Small intestine (tissue), 7 donors: ENCODE measurements around the gene CCDC93. TPM values are rescaled to one million over a fixed set of nuclear protein-coding genes. Genes with fewer than 3 reads are reported as not detected.

Experiments used
- DNase-seq, 2 donors: peaks; one replicate each; pipeline versions ENCODE4 v3.0.0 to v3.0.0-alpha.2; 2013
- FAIRE-seq: peaks from 2 replicates; lab custom pipeline; 2012; peaks lifted over from hg19 to GRCh38; lab: Jason Lieb, UNC
- H3K27ac ChIP-seq, 3 donors: one replicate each; pipeline ENCODE4 v1.5.1; 2013; ENCODE audit warnings: low read length in 2 of 3, mild to moderate bottlenecking in 2 of 3, control low read depth in 1 of 3, inconsistent platforms in 1 of 3, low read depth in 1 of 3, moderate library complexity in 1 of 3
- H3K27me3 ChIP-seq, 3 donors: one replicate each; pipeline ENCODE4 v1.6.1; 2013; ENCODE audit warnings: low read length in 3 of 3, inconsistent platforms in 1 of 3; ENCODE audit not compliant: control insufficient read depth in 3 of 3, insufficient read depth in 3 of 3
- H3K36me3 ChIP-seq, 3 donors: one replicate each; pipeline ENCODE4 v1.6.1; 2013; ENCODE audit warnings: low read length in 3 of 3, inconsistent platforms in 1 of 3, low read depth in 1 of 3, mild to moderate bottlenecking in 1 of 3, moderate library complexity in 1 of 3; ENCODE audit not compliant: control insufficient read depth in 3 of 3, insufficient read depth in 2 of 3
- H3K4me1 ChIP-seq, 3 donors: one replicate each; pipeline ENCODE4 v1.6.1; 2013; ENCODE audit warnings: low read length in 2 of 3, inconsistent platforms in 1 of 3, low read depth in 1 of 3, mild to moderate bottlenecking in 1 of 3, moderate library complexity in 1 of 3; ENCODE audit not compliant: control insufficient read depth in 3 of 3, insufficient read depth in 2 of 3
- H3K4me3 ChIP-seq, 3 donors: one replicate each; pipeline ENCODE4 v1.5.1; 2013; ENCODE audit warnings: low read length in 3 of 3, control low read depth in 1 of 3, inconsistent platforms in 1 of 3, low read depth in 1 of 3, mild to moderate bottlenecking in 1 of 3, moderate library complexity in 1 of 3
- H3K9me3 ChIP-seq, 2 donors: one replicate each; pipeline ENCODE4 v1.6.1; 2013; ENCODE audit warnings: low read depth in 1 of 2, low read length in 1 of 2; ENCODE audit not compliant: control insufficient read depth in 2 of 2, insufficient read depth in 1 of 2
- WGBS, 3 donors: extraction: QIAGEN DNeasy Blood & Tissue Kit; methylation state at CpG; one replicate each; pipeline ENCODE4 v1.1.7; 2013; 5-methylcytosine and 5-hydroxymethylcytosine counted together
- polyA plus RNA-seq, 4 donors: library from polyadenylated mRNA; stranded (reverse) in 3 of 4; unstranded in 1 of 4; fragments of 200-250 nt in 3 of 4; fragments of 120-200 nt in 1 of 4; gene quantifications; one replicate each; pipeline versions ENCODE4 v1.2.1 to v1.2.3, GENCODE V29; 2013
- donor health status: healthy with polysubstance abuse.
- donor health status: control.
- donor health status: control.
- donor health status: Bipolar disorder and iron deficiency.
- donor health status: healthy.

CCDC93 gene
- polyA plus RNA-seq, 4 donors: 7.2 to 44.0 (median 12.0) TPM

GRCh38 chr2:117943013-117943672, 70.7 kb downstream of the CCDC93 start:
- 77 to 86% (median 83%) methylated on average over 3 of the region's 3 CpGs for WGBS, 3 donors
- H3K36me3 ChIP-seq: peaks cover 33 to 64% (median 63%) of the 10 kb centered on the region in 3 donors

GRCh38 chr2:117942551-117942950, 71.3 kb downstream of the CCDC93 start:
- Histone ChIP-seq H3K4me3 (no peak overlapping the region), H3K27ac (no peak overlapping the region), H3K27me3 (no peaks in the 10 kb centered on the region), H3K4me1 (no peaks in the 10 kb centered on the region), H3K36me3 (peaks cover 38 to 66% (median 65%) of the 10 kb centered on the region in 3 donors), H3K9me3 (no peaks in the 10 kb centered on the region)
- DNase-seq (no peak), FAIRE-seq (no peak)
- 89 to 97% (median 94%) methylated on average over 2 of the region's 2 CpGs for WGBS, 3 donors

More at GRCh38 chr2:117943013-117943672, 70.7 kb downstream of the CCDC93 start:
- DNase-seq (no peak), FAIRE-seq (no peak)
- Histone ChIP-seq H3K27ac (no peak overlapping the region), H3K4me1 (no peaks in the 10 kb centered on the region), H3K9me3 (no peaks in the 10 kb centered on the region), H3K27me3 (no peaks in the 10 kb centered on the region), H3K4me3 (no peak overlapping the region)

- FAIRE-seq (no peak), DNase-seq (no peak)
- Histone ChIP-seq H3K27ac (no peak overlapping the region), H3K36me3 (peaks cover 33 to 68% (median 63%) of the 10 kb centered on the region in 3 donors), H3K27me3 (no peaks in the 10 kb centered on the region), H3K4me1 (no peaks in the 10 kb centered on the region), H3K9me3 (no peaks in the 10 kb centered on the region), H3K4me3 (no peak overlapping the region)
- 93 to 96% (median 95%) methylated on average over 5 of the region's 5 CpGs for WGBS, 3 donors
Measured at GRCh38 chr2:117941693-117942092, 72.2 kb downstream of the CCDC93 start.

- no peak overlapping the region for H3K4me3 ChIP-seq
- H3K27ac ChIP-seq: no peak overlapping the region
- peaks cover 27 to 63% (median 61%) of the 10 kb centered on the region in 3 donors for H3K36me3 ChIP-seq
- H3K4me1 ChIP-seq: no peaks in the 10 kb centered on the region
- no peaks in the 10 kb centered on the region for H3K9me3 ChIP-seq
- no peak for FAIRE-seq
- no peak for DNase-seq
- H3K27me3 ChIP-seq: no peaks in the 10 kb centered on the region
Measured at GRCh38 chr2:117940436-117940835, 73.4 kb downstream of the CCDC93 start.

- WGBS, 3 donors: 93 to 97% (median 95%) methylated on average over 2 of the region's 2 CpGs
- no peak for DNase-seq
- Histone ChIP-seq H3K4me1 (no peaks in the 10 kb centered on the region), H3K27me3 (no peaks in the 10 kb centered on the region), H3K36me3 (peaks cover 27 to 70% (median 66%) of the 10 kb centered on the region in 3 donors), H3K4me3 (no peak overlapping the region), H3K27ac (no peak overlapping the region), H3K9me3 (no peaks in the 10 kb centered on the region)
- FAIRE-seq: no peak
Measured at GRCh38 chr2:117938611-117939010, 75.3 kb downstream of the CCDC93 start.

GRCh38 chr2:117936871-117937428, 76.9 kb downstream of the CCDC93 start:
- Histone ChIP-seq H3K9me3 (no peaks in the 10 kb centered on the region), H3K27me3 (no peaks in the 10 kb centered on the region), H3K4me3 (no peak overlapping the region), H3K36me3 (peaks cover 27 to 68% (median 60%) of the 10 kb centered on the region in 3 donors), H3K27ac (no peak overlapping the region), H3K4me1 (no peaks in the 10 kb centered on the region)
- DNase-seq (no peak), FAIRE-seq (no peak)
- WGBS, 3 donors: 75 to 88% (median 80%) methylated on average over 5 of the region's 5 CpGs

- H3K27me3 ChIP-seq: no peaks in the 10 kb centered on the region
- DNase-seq (no peak), FAIRE-seq (no peak)
- no peak overlapping the region for H3K4me3 ChIP-seq
- no peaks in the 10 kb centered on the region for H3K4me1 ChIP-seq
- WGBS, 3 donors: 0% methylated on average over 1 of the region's 1 CpG
- peaks cover 25 to 63% (median 58%) of the 10 kb centered on the region in 3 donors for H3K36me3 ChIP-seq
- H3K9me3 ChIP-seq: no peaks in the 10 kb centered on the region
- no peak overlapping the region for H3K27ac ChIP-seq
Measured at GRCh38 chr2:117935954-117936353, 77.9 kb downstream of the CCDC93 start.

GRCh38 chr2:117935456-117935855, 78.4 kb downstream of the CCDC93 start:
- no peaks in the 10 kb centered on the region for H3K27me3 ChIP-seq
- peaks cover 30 to 59% (median 59%) of the 10 kb centered on the region in 3 donors for H3K36me3 ChIP-seq
- no peaks in the 10 kb centered on the region for H3K4me1 ChIP-seq
- FAIRE-seq (no peak), DNase-seq (no peak)
- 92 to 97% (median 92%) methylated on average over 5 of the region's 5 CpGs for WGBS, 3 donors
- H3K27ac ChIP-seq: no peak overlapping the region
- H3K9me3 ChIP-seq: no peaks in the 10 kb centered on the region
- no peak overlapping the region for H3K4me3 ChIP-seq
